ENCODE results near the gene P2RX7.
"Not testable (repeated sequence)": the region's sequence is repeated elsewhere in the genome, so short reads cannot be mapped to it uniquely, and the experiment has no call there.

The P2RX7 gene

DNA sequence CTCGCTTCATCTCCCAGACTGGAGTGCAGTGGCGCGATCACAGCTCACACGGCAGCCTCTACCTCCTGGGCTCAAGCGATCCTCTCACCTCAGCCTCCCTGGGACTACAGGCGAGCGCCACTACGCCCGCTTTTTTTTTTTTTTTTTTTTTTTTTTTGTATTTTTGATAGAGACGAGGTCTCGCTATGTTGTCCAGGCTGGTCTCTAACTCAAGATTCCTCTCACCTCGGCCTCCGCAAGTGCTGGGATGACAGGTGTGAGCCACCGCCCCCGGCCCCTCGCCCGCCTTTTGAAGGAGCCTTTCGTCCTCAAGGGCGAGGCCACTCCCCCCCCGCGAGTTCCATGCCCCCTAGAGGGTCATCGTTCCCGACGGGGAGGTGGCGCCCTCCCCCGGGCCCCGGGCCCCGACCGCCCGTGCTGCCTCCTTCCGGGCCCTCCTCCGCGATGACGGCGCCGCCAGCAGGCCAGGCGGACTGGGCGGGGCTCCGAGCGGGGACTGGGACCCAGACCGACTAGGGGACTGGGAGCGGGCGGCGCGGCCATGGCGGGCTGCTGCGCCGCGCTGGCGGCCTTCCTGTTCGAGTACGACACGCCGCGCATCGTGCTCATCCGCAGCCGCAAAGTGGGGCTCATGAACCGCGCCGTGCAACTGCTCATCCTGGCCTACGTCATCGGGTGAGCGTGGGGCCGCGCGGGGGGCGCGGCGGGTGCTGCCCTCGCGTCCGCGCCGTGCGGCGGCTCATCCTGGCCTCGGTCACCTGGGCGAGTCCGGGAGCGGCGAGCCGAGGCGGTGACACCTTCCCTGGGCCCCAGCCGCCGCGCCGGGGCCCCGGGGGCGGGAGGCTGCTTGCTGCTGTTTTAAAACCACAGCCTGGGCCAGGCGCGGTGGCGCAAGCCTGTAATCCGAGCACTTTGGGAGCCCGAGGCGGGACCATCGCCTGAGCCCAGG is 77.2 kb downstream of the P2RX7 start, which contains the start of gene P2RX4:
P2RX4 (plus strand) TSS at position 506 of the 949 bp plus-strand sequence; CDS start at position 542, 36 bp downstream.
- peak; percentile 79 for DNase-seq

DNA sequence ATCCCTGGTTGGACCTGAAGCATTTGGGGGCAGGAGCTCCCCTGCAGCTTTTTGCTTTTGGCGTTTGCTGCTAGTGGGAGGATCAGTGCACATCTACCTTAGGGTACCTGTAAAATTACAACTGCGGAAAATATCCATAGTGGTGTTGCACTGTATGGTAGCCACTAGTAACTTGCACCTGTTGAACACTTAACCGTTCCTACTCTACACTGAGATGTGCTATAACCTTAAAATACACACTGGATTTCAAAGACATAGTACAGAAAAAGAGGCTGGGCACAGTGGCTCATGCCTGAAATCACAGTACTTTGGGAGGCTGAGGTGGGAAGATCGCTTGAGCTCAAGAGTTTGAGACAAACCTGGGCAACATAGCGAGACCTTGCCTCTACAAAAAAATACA is 80.2 kb downstream of the P2RX7 start:
- DNase-seq = no peak

DNA sequence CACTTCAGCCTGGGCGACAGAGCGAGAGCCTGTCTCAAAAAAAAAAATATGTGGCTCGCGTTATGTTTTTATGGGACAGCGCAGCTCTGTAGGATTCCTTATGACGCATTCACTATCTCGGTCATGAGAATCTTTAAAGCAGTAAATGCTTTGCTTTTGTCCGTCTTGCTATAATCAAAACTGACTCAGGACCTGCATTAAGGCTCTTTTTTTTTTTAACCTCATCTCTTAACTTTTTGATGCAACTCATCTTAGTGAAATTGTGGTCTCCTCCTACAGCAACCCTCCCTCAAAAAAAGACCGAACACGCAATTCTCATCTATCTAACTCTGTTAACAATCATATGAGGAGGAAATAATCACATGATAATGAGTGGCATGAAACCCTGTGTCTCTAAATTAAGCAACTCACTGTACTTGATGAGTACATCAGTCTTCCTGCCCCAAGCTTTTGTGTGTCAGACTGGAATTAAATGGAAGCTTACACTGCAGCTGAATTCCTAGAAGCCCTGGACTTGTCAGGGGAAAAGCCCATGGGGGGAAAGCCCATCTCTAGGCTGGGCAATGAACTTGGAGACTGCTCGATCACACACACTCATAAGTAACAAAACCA is 81.6 kb downstream of the P2RX7 start:
- peak; percentile 19 for DNase-seq

DNA sequence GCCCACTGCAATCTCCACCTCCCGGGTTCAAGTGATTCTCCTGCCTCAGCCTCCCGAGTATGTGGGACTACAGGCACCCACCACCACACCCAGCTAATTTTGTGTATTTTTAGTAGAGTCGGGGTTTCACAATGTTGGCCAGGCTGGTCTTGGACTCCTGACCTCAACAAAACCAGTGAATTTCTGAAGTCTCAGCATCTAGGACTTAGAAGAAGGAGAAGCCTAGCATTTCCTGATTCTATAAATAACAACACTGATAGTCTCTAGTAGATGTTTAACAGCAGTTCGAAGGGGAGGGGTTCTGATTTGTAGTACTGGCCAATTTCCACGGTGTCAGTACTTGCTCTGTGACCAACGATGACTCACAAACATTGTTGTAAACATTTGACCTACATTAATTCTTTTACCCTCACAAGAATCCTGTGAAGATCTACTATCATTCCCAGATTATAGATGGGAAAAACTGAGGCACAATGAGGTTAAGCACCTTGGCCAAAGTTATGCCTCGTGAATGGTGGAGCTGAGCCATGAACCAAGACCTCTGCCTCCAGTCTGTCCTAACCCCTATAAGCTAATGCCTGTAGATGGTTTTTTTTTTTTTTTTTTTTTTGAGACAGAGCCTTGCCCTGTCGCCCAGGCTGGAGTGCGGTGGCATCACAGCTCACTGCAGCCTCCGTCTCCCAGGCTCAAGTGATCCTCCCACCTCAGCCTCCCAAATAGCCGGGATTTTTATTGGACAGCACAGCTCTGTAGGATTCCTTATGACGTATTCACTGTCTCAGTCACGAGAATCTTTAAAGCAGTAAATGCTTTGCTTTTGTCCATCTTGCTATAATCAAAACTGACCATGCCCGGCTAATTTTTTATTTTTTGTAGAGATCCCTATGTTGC is 82.4 kb downstream of the P2RX7 start:
- DNase-seq = peak; percentile 76

DNA sequence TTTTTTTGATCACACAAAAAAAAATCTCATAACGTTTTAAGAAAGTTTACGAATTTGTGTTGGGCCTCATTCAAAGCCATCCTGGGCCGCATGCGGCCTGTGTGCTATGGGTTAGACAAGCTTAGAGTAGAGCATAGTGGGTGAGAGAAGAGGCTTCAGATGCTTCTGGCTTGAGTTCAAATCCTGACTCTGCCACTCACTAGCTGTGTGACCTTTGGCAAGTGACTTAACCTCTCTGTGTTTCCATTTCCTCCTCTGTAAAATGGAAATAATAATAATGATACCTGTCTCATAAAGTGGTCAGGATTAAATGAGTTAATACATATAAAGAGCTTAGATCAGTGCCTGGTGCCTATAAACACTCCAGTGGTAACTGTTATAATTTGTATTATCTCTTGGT is 83.4 kb downstream of the P2RX7 start:
- DNase-seq = no peak

DNA sequence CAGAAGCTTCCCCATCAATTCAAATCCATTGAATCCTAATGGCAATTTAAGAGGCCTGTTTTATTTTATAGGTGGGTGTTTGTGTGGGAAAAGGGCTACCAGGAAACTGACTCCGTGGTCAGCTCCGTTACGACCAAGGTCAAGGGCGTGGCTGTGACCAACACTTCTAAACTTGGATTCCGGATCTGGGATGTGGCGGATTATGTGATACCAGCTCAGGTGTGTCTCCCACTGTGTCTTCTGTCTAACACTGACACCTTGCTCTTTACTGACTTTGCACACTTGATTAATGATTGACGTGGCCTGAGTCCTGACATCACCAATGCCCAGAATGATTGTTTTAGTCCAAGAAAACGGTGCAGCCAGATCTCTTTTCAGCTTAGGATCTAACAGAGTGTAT is 84.4 kb downstream of the P2RX7 start:
- DNase-seq = no peak

DNA sequence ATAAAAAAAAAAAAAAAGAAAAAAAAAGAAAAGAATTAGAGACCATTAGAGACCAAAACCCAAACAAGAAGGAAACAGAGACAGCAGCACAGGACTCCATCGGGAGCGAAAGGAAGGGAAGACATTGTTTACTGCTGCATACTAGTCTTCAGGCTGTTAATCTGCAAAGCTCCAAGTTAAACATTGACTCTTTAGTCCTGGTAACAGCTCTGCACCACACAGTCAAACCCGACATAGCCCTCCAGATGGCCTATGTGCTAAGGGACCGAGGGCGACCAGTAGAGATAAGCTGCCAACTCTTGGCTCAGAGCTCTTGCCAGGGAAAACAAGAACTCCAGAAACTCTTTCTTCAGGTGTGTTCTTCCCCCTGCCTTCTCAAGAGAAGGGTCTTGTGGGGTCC is 85.1 kb downstream of the P2RX7 start:
- DNase-seq = no peak

DNA sequence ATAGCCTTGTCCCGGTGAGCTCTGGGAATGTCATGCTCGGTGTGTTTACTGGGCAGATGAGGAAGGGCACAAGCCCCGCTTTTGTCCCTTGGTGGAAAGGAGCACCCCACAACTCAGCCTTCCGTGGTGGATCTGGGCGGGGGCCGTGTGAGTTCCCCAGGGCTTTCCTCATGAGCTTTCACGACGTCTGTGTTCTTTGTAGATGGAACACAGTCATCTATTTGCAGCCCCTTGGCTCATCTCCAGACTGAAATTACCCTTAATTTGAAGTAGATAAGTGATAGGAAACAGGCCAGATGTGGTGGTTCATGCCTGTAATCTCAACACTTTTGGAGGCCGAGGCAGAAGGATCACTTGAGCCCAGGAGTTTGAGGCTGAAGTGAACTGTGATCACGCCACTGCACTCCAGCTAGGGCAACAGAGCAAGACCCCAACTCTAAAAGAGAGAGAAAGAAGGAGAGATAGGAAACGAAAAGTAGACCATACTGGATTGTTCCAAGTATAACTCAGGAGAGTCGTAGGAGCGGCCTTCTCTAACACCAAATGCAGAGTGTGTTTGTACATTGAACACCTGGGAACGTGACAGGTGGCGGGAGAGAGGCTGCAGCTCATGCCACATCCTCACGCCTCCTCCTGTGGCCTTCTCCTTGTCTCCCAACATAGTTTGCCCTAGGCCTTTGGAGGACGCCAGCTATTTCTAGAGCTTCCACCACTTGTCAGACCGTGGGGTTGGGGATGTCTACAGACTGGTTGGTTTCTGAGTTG is 86.1 kb downstream of the P2RX7 start:
- no peak for DNase-seq

DNA sequence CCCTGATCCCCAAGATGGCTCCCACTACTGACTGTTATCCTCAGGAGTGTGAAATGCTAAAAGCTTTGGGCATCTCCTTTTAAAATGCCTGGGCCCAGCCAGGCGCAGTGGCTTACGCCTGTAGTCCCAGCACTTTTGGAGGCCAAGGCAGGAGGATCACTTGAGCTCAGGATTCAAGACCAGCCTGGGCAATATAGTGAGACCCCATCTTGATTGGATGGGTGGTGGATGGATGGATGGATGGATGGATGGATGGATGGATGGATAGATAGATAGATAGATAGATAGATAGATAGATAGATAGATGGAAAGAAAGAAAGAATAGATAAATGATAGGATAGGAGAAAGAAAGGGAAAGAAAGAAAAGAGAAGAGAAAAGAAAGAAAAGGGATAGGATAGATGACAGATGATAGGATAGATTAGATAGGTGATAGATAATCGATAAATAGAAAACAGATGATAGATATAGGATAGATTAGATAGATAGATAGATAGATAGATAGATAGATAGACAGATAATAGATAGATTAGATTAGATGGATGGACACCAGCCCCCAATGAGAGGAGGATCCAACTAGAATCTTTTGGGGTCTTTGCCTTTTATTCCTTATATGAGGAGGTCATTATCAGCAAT is 86.8 kb downstream of the P2RX7 start:
- DNase-seq = no peak

DNA sequence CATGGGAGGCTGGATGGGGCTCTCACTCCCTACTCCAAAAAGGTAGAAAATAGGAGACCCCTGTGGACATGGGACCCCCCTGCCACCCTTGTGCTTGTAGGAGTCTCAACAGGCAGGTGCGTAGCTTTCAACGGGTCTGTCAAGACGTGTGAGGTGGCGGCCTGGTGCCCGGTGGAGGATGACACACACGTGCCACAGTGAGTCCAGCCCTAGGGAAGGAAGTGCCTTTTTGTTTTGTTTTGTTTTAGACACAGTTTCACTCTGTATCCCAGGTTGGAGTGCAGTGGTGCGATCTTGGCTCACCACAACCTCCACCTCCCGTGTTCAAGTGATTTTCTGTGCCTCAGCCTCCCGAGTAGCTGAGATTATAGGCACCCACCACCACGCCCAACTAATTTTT is 90.2 kb downstream of the P2RX7 start:
- no peak for DNase-seq

DNA sequence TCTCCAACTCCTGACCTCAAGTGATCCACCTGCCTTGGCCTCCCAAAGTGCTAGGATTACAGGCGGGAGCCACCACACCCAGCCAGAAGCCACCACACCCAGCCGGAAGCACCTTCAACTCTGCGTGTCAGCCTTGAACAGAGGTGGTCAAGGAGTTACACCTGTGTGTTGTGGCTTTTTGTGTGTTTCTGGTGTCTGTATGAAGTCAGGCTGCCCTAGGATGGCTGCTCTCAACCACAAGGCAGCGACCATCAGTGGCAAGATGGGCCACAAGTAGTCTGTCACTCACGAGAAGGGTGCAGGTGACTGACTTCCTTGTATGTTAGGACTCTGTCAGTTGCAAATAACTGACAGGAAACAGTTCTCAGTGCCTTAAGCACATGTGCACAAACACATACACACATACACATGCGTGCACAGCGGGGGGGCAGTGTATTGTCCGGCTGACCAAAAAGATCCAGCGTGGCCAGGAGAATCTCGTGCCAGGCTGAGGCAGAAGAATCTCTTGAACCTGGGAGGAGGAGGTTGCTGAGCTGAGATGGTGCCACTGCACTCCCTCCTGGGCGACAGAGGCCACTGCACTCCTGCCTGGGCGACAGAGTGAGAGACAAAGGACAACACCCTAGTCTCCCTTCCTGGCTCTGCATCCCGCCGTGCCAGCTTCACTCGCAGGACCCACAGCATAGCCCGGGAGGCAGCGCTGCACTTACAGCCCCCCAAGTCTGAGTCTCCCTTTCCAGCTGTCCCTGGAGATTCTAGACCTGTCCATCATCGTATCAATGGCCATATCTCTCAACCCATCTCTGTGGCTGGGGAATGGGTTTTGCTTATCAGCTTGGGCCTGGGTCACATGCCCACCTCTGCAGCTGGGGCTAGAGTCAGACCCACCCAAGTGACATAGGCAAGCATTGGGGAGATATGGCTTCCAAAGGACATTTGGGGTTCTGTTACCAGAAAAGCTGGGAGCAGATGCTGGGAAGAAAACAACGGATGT is 90.9 kb downstream of the P2RX7 start:
- DNase-seq = no peak

DNA sequence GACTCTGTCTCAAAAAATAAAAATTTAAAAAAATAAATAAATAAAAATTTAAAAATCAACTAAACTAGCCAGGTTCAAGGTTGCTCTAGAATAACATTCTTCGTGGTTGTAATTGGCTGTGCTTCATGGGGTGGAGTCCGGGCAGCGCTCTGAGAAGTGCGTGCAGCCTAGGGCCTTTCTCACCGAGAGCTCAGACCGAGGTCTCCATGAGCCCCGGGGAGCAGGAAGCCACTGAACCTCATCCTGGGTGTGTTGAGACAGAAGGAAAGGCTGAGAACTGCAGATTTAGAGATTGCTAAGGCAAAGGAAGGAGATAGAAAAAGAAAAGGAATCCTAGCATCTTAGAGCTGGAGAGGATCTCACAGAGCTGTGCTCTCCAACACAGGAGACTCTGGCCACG is 91.9 kb downstream of the P2RX7 start:
- no peak for DNase-seq

DNA sequence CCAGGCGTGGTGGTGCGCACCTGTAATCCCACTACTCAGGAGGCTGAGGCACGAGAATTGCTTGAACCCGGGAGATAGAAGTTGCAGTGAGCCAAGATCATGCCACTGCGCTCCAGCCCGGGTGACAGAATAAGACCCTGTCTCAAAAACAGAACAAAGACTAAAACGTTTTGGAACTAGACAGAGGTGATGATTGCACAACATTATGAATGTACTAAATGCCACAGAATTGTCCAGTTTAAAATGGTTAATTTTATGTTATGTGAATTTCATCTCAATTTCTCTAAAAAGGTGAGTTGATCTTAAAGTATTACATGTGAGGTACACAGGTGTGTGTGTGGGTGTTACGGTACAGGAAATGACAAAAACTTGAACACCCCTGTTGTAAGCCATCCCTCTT is 93.7 kb downstream of the P2RX7 start:
- DNase-seq = no peak

DNA sequence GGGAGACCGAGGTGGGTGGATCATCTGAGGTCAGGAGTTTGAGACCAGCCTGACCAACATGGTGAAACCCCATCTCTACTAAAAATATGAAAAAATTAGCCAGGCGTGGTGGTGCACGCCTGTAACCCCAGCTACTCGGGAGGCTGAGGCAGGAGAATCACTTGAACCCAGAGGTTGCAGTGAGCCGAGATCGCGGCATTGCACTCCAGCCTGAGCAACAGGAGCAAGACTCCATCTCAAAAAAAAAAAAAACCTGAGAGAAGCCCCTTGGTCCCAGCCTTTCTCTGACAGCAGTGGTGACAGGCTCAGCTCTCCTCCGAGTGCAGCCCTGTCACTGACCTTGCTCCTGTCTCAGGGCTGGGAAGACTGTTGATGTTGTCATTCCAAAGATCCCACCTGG is 94.2 kb downstream of the P2RX7 start:
- DNase-seq = not testable (repeated sequence)

DNA sequence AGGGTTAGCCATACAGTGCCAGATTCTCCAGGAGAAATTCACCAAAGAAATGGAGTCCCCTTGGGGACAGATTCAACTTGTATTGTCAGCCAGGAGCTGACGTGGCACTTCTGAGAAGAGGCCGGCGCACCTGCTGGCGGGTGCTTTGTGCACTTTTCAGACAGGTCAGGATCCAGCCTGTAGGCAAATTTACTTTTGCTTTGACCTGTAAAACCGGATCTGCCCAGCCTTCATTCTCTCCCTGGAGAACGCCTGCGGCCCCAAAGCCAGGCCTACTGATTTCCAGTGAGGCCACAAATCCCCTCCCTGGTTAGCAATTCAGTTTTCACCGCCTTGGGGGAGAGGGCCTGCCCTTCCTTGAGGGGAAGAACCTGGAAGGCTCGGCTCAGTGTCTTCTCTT is 94.6 kb downstream of the P2RX7 start:
- DNase-seq = no peak

DNA sequence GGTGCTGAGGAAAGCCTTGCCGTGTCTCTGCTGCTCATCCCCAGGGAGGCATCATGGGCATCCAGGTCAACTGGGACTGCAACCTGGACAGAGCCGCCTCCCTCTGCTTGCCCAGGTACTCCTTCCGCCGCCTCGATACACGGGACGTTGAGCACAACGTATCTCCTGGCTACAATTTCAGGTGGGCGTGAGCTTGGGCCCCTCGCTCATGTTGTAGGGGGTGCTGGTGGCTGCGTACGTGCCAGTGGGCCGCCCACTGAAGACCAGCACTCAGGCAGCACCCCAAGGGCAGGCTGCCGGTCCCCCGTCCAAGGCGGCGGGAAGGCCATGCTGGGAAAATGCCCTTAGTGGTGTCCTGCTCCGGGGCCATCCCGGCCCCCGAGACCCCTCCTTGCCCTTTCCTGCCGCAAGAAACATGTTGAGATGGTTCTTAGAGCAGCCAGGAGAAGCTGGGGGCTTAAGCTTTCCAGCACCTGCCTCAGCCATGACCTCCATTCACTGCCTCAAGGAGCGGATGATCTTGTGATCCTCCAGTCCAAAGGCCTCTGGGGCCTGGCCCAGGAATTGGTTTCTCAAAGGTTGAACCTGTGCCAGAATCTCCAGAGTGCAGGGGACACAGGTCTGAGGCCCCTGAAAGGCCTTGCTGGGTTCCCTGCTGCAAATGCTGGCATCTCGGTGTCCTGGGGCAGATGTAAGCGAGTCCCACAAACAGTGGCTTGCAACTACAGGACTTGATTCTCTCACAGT is 96.4 kb downstream of the P2RX7 start:
- no peak for DNase-seq

DNA sequence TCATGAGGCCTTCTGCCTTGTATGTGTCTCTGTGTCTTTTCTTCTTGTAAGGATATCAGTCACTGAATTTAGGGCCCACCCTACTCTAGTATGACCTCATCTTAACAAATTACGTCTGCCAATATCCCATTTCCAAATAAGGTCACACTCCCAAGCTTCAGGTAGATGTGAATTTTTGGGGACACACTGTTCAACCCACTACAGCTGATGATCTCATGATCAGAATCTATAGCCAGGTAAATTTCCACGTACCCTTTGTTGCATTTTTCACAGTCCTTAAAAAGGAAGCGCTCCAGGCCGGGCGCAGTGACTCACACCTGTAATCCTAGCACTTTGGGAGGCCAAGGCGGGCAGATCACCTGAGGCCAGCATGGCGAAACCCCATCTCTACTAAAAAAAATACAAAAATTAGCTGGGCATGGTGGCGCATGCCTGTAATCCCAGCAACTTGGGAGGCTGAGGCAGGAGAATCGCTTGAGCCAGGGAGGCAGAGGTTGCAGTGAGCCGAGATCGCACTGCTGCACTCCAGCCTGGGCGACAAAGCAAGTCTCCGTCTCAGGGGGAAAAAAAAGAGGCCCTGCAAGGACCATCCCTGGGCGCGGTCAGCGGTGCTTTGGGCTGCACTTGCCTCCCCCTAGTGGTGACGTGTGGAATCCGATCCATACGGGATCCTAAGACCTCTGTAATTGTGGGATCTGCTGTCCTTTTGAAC is 97.3 kb downstream of the P2RX7 start:
- DNase-seq = peak; percentile 67

DNA sequence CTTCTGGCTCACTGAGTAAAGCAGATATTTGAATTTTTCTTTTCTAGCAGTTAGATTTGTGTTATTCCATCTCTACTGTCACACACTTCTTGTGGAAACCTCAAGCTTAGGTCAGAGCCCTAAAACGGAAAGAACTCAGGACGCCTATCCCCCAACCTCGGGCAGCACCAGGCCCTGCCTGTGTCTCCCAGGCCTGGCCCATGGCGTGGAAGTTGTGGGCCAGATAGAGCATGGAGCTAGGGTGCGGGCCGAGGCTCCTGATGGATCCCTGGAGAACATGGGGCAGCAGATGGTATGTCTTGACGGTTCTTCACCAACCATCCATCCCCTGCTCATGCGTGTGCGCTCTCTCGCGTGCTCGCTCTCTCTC is 97.8 kb downstream of the P2RX7 start:
- DNase-seq = no peak

DNA sequence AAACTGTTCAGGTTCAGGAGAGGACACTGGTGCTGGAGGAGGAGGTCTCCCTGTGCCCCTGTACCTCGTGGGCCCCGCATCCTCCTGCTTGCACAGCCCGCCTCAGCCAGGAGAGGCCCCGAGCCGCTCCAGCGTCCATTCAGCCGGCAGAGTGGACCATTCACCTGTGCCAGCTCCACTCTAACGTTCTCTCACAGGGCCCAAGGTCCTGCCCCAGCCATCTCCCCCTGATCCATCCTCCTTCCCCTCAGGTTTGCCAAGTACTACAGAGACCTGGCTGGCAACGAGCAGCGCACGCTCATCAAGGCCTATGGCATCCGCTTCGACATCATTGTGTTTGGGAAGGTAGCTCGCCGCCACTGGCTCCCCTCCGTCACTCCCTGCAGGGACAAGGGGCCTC is 99.5 kb downstream of the P2RX7 start:
- DNase-seq = no peak
